Endodermal cell (in vitro differentiated cells): ENCODE results near the gene JADE2. TPM values are rescaled to one million over a fixed set of nuclear protein-coding genes. Genes with fewer than 3 reads are reported as not detected.
A peak's percentile ranks its signal among the peaks of the same experiment; 100 is the strongest.
"Not testable (repeated sequence)": the region's sequence is repeated elsewhere in the genome, so short reads cannot be mapped to it uniquely, and the experiment has no call there.

ENCODE experiments used
- DNase-seq: peaks from one replicate; pipeline ENCODE4 v3.0.0-alpha.2; 2017
- H3K27ac ChIP-seq: 2 replicates; pipeline ENCODE4 v1.5.1; 2013; ENCODE audit warnings: mild to moderate bottlenecking, low read depth, low read length, moderate library complexity
- H3K27me3 ChIP-seq: 2 replicates; pipeline ENCODE4 v1.6.1; 2013; ENCODE audit warnings: mild to moderate bottlenecking, low read length, moderate library complexity; ENCODE audit not compliant: insufficient read depth, control insufficient read depth, poor library complexity, severe bottlenecking
- H3K36me3 ChIP-seq: 2 replicates; pipeline ENCODE4 v1.7.0; 2013; ENCODE audit warnings: mild to moderate bottlenecking, low read length, moderate library complexity; ENCODE audit not compliant: control insufficient read depth, insufficient read depth
- H3K4me1 ChIP-seq: one replicate; pipeline ENCODE4 v1.7.0; 2013; ENCODE audit warnings: low read length; ENCODE audit not compliant: control insufficient read depth, insufficient read depth
- H3K4me3 ChIP-seq: 2 replicates; pipeline ENCODE4 v1.5.1; 2013; ENCODE audit warnings: mild to moderate bottlenecking, low read length, moderate library complexity
- H3K9ac ChIP-seq: 2 replicates; pipeline ENCODE4 v1.6.1; 2013; ENCODE audit warnings: mild to moderate bottlenecking, low read length, moderate library complexity; ENCODE audit not compliant: poor library complexity, severe bottlenecking; ENCODE audit errors: extremely low read depth
- H3K9me3 ChIP-seq: 2 replicates; pipeline ENCODE4 v1.6.1; 2013; ENCODE audit warnings: mild to moderate bottlenecking, low read length, moderate library complexity; ENCODE audit not compliant: control insufficient read depth
- H3K27ac Mint-ChIP-seq: 2 replicates; pipeline ENCODE4 v1.8.0; 2020; ENCODE audit warnings: mixed read lengths
- H3K27me3 Mint-ChIP-seq: 2 replicates; pipeline ENCODE4 v1.8.0; 2021; ENCODE audit warnings: mild to moderate bottlenecking, mixed read lengths; ENCODE audit not compliant: insufficient read depth
- H3K36me3 Mint-ChIP-seq: 2 replicates; pipeline ENCODE4 v1.8.0; 2020; ENCODE audit warnings: low read depth, mixed read lengths
- H3K4me1 Mint-ChIP-seq: 2 replicates; pipeline ENCODE4 v1.8.0; 2020; ENCODE audit warnings: mixed read lengths
- H3K4me3 Mint-ChIP-seq: 2 replicates; pipeline ENCODE4 v1.8.0; 2020; ENCODE audit warnings: mild to moderate bottlenecking, moderate library complexity, mixed read lengths
- H3K9me3 Mint-ChIP-seq: 2 replicates; pipeline ENCODE4 v1.8.0; 2020; ENCODE audit warnings: mild to moderate bottlenecking, mixed read lengths
- CTCF ChIP-seq: fragments of 200-600 bp; sonication (generic); conservative IDR thresholded peaks from 2 replicates; pipeline ENCODE4 v1.5.0; 2021; ENCODE audit warnings: antibody characterized with exemption, mild to moderate bottlenecking
- WGBS, 2 experiments: methylation state at CpG; one replicate each; pipeline versions ENCODE4 v1.1.5 to v1.1.7; 2013; ENCODE audit warnings: missing lambda C conversion rate in 2 of 2, mixed read lengths in 1 of 2; ENCODE audit not compliant: insufficient coverage in 1 of 2, insufficient read length in 1 of 2; 5-methylcytosine and 5-hydroxymethylcytosine counted together
- total RNA-seq, 2 donors: library from RNA; stranded (reverse); fragmentation: NEBNext Ultra II Directional in 1 of 2; extraction: Animal tissue kit (Norgen Biotek cat#: 25700) in 1 of 2; gene quantifications; 2 replicates in 1 of 2; 3 replicates in 1 of 2; pipeline ENCODE4 v1.2.1, GENCODE V29; 2021

JADE2 gene
- total RNA-seq, 2 donors from 2014 or later = 33.9 to 51.9 TPM

GRCh38 chr5:134555890-134556311, 30.4 kb downstream of the JADE2 start:
- Histone ChIP-seq H3K4me1 (no peaks in the 10 kb centered on the region), H3K27me3 (no peaks in the 10 kb centered on the region), H3K27ac (no peak overlapping the region), H3K9me3 (no peaks in the 10 kb centered on the region), H3K9ac (no peak overlapping the region), H3K4me3 (no peak overlapping the region), H3K36me3 (peaks cover 30% of the 10 kb centered on the region)
- Mint-ChIP-seq H3K27me3 (no peaks in the 10 kb centered on the region), H3K4me3 (no peak overlapping the region), H3K9me3 (no peaks in the 10 kb centered on the region), H3K27ac (peak overlapping the region; percentile 75), H3K36me3 (peaks cover 41% of the 10 kb centered on the region), H3K4me1 (peaks cover under 1% of the 10 kb centered on the region)
- TF ChIP-seq CTCF = no peak
- peak; percentile 80 for DNase-seq
- WGBS, 2 experiments = 88% methylated on average over 11 of the region's 11 CpGs; no CpG with 5 or more reads in 1 of the 2 experiments

DNA sequence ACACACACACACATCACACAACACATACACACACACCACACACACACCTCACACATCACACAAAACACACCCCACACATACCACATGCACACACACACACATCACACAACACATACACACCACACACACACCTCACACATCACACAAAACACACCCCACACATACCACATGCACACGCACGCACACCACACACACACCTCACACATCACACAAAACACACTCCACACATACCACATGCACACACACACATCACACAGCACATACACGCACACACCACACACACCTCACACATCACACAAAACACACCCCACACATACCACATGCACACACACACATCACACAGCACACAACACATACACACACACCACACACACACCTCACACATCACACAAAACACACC, 31.1 kb downstream of the JADE2 start:
- H3K27me3 ChIP-seq, H3K4me3 ChIP-seq, H3K4me1 Mint-ChIP-seq, H3K4me3 Mint-ChIP-seq, H3K27me3 Mint-ChIP-seq, H3K9ac ChIP-seq, H3K27ac Mint-ChIP-seq, H3K4me1 ChIP-seq, H3K27ac ChIP-seq, DNase-seq, H3K9me3 Mint-ChIP-seq, H3K9me3 ChIP-seq: not testable (repeated sequence)
- WGBS, 2 experiments = 88 to 96% methylated on average over 3 of the region's 3 CpGs
- H3K36me3 ChIP-seq = peaks cover 27% of the 10 kb centered on the region
- peaks cover 45% of the 10 kb centered on the region for H3K36me3 Mint-ChIP-seq

- no peaks in the 10 kb centered on the region for H3K27me3 Mint-ChIP-seq
- Histone ChIP-seq H3K4me1 (no peaks in the 10 kb centered on the region), H3K9me3 (no peaks in the 10 kb centered on the region), H3K36me3 (peaks cover 25% of the 10 kb centered on the region), H3K27ac (no peak overlapping the region), H3K4me3 (no peak overlapping the region), H3K27me3 (no peaks in the 10 kb centered on the region), H3K9ac (no peak overlapping the region)
- no peak overlapping the region for H3K4me3 Mint-ChIP-seq
- H3K4me1 Mint-ChIP-seq = no peaks in the 10 kb centered on the region
- DNase-seq = no peak
- TF ChIP-seq CTCF = no peak
- H3K9me3 Mint-ChIP-seq = no peaks in the 10 kb centered on the region
- peaks cover 45% of the 10 kb centered on the region for H3K36me3 Mint-ChIP-seq
- no peak overlapping the region for H3K27ac Mint-ChIP-seq
Observed at GRCh38 chr5:134556994-134557393, 31.5 kb downstream of the JADE2 start.

- Histone ChIP-seq H3K4me1 (no peaks in the 10 kb centered on the region), H3K27me3 (no peaks in the 10 kb centered on the region), H3K36me3 (peaks cover 34% of the 10 kb centered on the region), H3K9ac (no peak overlapping the region), H3K9me3 (no peaks in the 10 kb centered on the region), H3K4me3 (no peak overlapping the region), H3K27ac (no peak overlapping the region)
- peaks cover 56% of the 10 kb centered on the region for H3K36me3 Mint-ChIP-seq
- no peak overlapping the region for H3K4me3 Mint-ChIP-seq
- no peak for DNase-seq
- TF ChIP-seq CTCF = no peak
- no peaks in the 10 kb centered on the region for H3K27me3 Mint-ChIP-seq
- peak overlapping the region; percentile 26 for H3K27ac Mint-ChIP-seq
- WGBS, 2 experiments = 89 to 95% methylated on average over 6 to 7 of the region's 7 CpGs
- no peaks in the 10 kb centered on the region for H3K4me1 Mint-ChIP-seq
- no peaks in the 10 kb centered on the region for H3K9me3 Mint-ChIP-seq
Observed at GRCh38 chr5:134559672-134560071, 34.2 kb downstream of the JADE2 start.
